HEK293 (cell line): ENCODE measurements around the gene DDX17.
A peak's percentile ranks its signal among the peaks of the same experiment; 100 is the strongest.

Source experiments
- BCL11B ChIP-seq: fragments of 450-650 bp; formaldehyde crosslinking; IDR thresholded peaks from 2 replicates; pipeline ENCODE4 v1.5.1; 2016; ENCODE audit warnings: low read depth, missing biosample characterization, missing genetic modification characterization
- EGR2 ChIP-seq: fragments of 450-650 bp; formaldehyde crosslinking; IDR thresholded peaks from 2 replicates; pipeline ENCODE4 v1.5.1; 2016; ENCODE audit warnings: low read depth, missing biosample characterization, missing genetic modification characterization
- GLI2 ChIP-seq: fragments of 450-650 bp; formaldehyde crosslinking; IDR thresholded peaks from 2 replicates; pipeline ENCODE4; 2017; ENCODE audit warnings: missing biosample characterization, missing genetic modification characterization, low read depth, borderline replicate concordance
- GLIS2 ChIP-seq: fragments of 450-650 bp; formaldehyde crosslinking; IDR thresholded peaks from 2 replicates; pipeline ENCODE4 v1.5.1; 2016; ENCODE audit warnings: missing biosample characterization, missing genetic modification characterization
- HOXC10 ChIP-seq: sonication (generic); formaldehyde crosslinking; IDR thresholded peaks from 2 replicates; pipeline ENCODE4 v1.8.1; 2023; ENCODE audit warnings: mild to moderate bottlenecking, missing genetic modification reagents
- KLF7 ChIP-seq: fragments of 450-650 bp; formaldehyde crosslinking; IDR thresholded peaks from 2 replicates; pipeline ENCODE4 v1.5.1; 2016; ENCODE audit warnings: missing biosample characterization, missing genetic modification characterization, borderline replicate concordance
- KLF8 ChIP-seq: fragments of 450-650 bp; formaldehyde crosslinking; IDR thresholded peaks from 2 replicates; pipeline ENCODE4 v1.5.1; 2016; ENCODE audit warnings: missing biosample characterization, missing genetic modification characterization
- MZF1 ChIP-seq: fragments of 450-650 bp; formaldehyde crosslinking; IDR thresholded peaks from 2 replicates; pipeline ENCODE4 v1.5.1; 2017; ENCODE audit warnings: missing biosample characterization, missing genetic modification characterization, borderline replicate concordance
- SP3 ChIP-seq: fragments of 450-650 bp; formaldehyde crosslinking; IDR thresholded peaks from 2 replicates; pipeline ENCODE4 v1.5.1; 2016; ENCODE audit warnings: missing biosample characterization, missing genetic modification characterization
- ZBTB8A ChIP-seq: fragments of 450-650 bp; formaldehyde crosslinking; IDR thresholded peaks from 2 replicates; pipeline ENCODE4 v1.5.1; 2016; ENCODE audit warnings: missing biosample characterization, missing genetic modification characterization
- ZFP69B ChIP-seq: fragments of 450-650 bp; formaldehyde crosslinking; IDR thresholded peaks from 2 replicates; pipeline ENCODE4 v1.5.1; 2016; ENCODE audit warnings: missing biosample characterization, missing genetic modification characterization
- ZNF24 ChIP-seq: fragments of 450-650 bp; formaldehyde crosslinking; IDR thresholded peaks from 2 replicates; pipeline ENCODE4 v1.5.1; 2016; ENCODE audit warnings: missing biosample characterization, missing genetic modification characterization
- ZNF423 ChIP-seq: fragments of 450-650 bp; formaldehyde crosslinking; IDR thresholded peaks from 2 replicates; pipeline ENCODE4 v1.5.1; 2016; ENCODE audit warnings: missing biosample characterization, missing genetic modification characterization
- ZNF548 ChIP-seq: fragments of 450-650 bp; formaldehyde crosslinking; IDR thresholded peaks from 2 replicates; pipeline ENCODE4 v1.5.1; 2016; ENCODE audit warnings: missing biosample characterization, missing genetic modification characterization
- ZNF549 ChIP-seq: fragments of 450-650 bp; IDR thresholded peaks from 2 replicates; pipeline ENCODE4 v1.5.1; 2018; ENCODE audit warnings: missing biosample characterization, missing genetic modification characterization, mild to moderate bottlenecking, inconsistent platforms, moderate library complexity
- ZNF610 ChIP-seq: fragments of 450-650 bp; formaldehyde crosslinking; IDR thresholded peaks from 2 replicates; pipeline ENCODE4 v1.5.1; 2016; ENCODE audit warnings: missing biosample characterization, missing genetic modification characterization, borderline replicate concordance
- ZNF626 ChIP-seq: fragments of 450-650 bp; sonication (Bioruptor Pico); formaldehyde crosslinking; IDR thresholded peaks from 2 replicates; pipeline ENCODE4 v1.5.1; 2018; ENCODE audit warnings: missing biosample characterization, missing genetic modification characterization, inconsistent platforms
- ZNF629 ChIP-seq: fragments of 450-650 bp; formaldehyde crosslinking; IDR thresholded peaks from 2 replicates; pipeline ENCODE4 v1.5.1; 2017; ENCODE audit warnings: missing biosample characterization, missing genetic modification characterization
- ZSCAN30 ChIP-seq: fragments of 450-650 bp; IDR thresholded peaks from 2 replicates; pipeline ENCODE4 v1.5.1; 2018; ENCODE audit warnings: missing biosample characterization, mild to moderate bottlenecking, missing genetic modification characterization, moderate library complexity
- TF ChIP-seq, protein P1 (sequence below): fragments of 450-650 bp; formaldehyde crosslinking; IDR thresholded peaks from 2 replicates; pipeline ENCODE4 v1.5.1; 2016; ENCODE audit warnings: missing biosample characterization, missing genetic modification characterization
- TF ChIP-seq, protein P2 (sequence below): fragments of 450-650 bp; formaldehyde crosslinking; IDR thresholded peaks from 2 replicates; pipeline ENCODE4 v1.5.1; 2016; ENCODE audit warnings: missing biosample characterization, missing genetic modification characterization
- TF ChIP-seq, protein P3 (sequence below): fragments of 450-650 bp; formaldehyde crosslinking; IDR thresholded peaks from 2 replicates; pipeline ENCODE4 v1.5.1; 2016; ENCODE audit warnings: missing biosample characterization, missing genetic modification characterization
- TF ChIP-seq, protein P4 (sequence below): fragments of 450-650 bp; formaldehyde crosslinking; IDR thresholded peaks from 2 replicates; pipeline ENCODE4 v1.5.1; 2016; ENCODE audit warnings: missing biosample characterization, missing genetic modification characterization
- TF ChIP-seq, protein P5 (sequence below): fragments of 450-650 bp; formaldehyde crosslinking; IDR thresholded peaks from 2 replicates; pipeline ENCODE4 v1.5.1; 2016; ENCODE audit warnings: missing biosample characterization, missing genetic modification characterization
- TF ChIP-seq, protein P6 (sequence below): fragments of 450-650 bp; formaldehyde crosslinking; IDR thresholded peaks from 2 replicates; pipeline ENCODE4 v1.5.1; 2016; ENCODE audit warnings: missing biosample characterization, missing genetic modification characterization

The DDX17 gene

DNA sequence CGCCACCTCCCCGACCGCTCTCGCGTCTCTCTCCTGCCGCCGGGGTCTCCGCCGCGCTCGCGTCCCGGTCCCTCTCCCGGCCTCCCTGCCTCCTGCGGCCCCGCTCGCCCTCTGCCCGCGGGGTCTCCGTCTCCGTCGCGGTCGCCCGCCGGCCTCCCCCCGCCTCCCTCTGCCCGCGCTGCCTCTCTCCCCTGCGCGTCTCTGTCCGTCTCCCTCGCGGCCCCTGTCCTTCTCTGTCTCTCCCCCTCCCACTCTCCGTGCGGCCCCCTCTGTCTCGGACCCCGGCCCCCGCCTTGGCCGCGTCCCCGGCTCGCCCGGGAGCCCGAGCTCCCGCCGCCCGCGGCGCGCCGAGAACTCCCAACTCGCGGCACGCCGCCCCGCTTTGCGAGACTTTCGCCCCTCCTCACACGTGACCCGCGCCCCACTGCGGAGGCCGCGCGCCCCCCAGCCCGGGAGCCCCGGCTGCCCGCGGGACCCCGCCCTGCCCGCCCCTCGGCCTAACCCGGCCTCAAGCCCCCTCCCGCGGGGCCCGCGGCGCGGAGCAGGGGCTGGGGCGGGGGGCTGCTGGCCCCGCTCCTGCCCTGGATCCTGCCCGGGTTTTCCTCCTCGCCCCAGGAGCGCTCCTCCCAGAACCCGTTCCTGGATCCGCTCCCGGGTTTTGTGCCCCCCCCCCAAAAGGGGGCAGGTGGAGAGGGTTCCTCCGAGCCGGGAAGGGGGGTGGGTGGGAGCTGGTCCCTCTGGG lies 50.4 kb downstream of the DDX17 start (continued):
- TF ChIP-seq, protein P1, sequence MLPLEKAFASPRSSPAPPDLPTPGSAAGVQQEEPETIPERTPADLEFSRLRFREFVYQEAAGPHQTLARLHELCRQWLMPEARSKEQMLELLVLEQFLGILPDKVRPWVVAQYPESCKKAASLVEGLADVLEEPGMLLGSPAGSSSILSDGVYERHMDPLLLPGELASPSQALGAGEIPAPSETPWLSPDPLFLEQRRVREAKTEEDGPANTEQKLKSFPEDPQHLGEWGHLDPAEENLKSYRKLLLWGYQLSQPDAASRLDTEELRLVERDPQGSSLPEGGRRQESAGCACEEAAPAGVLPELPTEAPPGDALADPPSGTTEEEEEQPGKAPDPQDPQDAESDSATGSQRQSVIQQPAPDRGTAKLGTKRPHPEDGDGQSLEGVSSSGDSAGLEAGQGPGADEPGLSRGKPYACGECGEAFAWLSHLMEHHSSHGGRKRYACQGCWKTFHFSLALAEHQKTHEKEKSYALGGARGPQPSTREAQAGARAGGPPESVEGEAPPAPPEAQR (tag by site-specific recombination): 0 out of 2 replicates have a peak, but pooled peaks have one; percentile 34
- TF ChIP-seq ZNF626 (no peak), KLF7 (tag by site-specific recombination) (0 out of 2 replicates have a peak, but pooled peaks have one; percentile 61), ZNF24 (tag by site-specific recombination) (no peak), ZNF549 (no peak), ZNF423 (no peak), GLI2 (tag by site-specific recombination) (no peak), ZSCAN30 (tag by site-specific recombination) (peak; percentile 84), BCL11B (tag by site-specific recombination) (peak; percentile 25; the same call in 1 of the 2 replicates), KLF8 (tag by site-specific recombination) (peak; percentile 80), ZFP69B (no peak), ZNF610 (tag by site-specific recombination) (no peak), ZBTB8A (tag by site-specific recombination) (peak; percentile 72), MZF1 (tag by site-specific recombination) (no peak), ZNF548 (tag by site-specific recombination) (no peak), EGR2 (tag by site-specific recombination) (peak; percentile 39; the same call in 1 of the 2 replicates), GLIS2 (tag by site-specific recombination) (no peak), SP3 (tag by site-specific recombination) (peak; percentile 67), ZNF629 (no peak), HOXC10 (CRISPR knock-in tag) (no peak)
- TF ChIP-seq, protein P2, sequence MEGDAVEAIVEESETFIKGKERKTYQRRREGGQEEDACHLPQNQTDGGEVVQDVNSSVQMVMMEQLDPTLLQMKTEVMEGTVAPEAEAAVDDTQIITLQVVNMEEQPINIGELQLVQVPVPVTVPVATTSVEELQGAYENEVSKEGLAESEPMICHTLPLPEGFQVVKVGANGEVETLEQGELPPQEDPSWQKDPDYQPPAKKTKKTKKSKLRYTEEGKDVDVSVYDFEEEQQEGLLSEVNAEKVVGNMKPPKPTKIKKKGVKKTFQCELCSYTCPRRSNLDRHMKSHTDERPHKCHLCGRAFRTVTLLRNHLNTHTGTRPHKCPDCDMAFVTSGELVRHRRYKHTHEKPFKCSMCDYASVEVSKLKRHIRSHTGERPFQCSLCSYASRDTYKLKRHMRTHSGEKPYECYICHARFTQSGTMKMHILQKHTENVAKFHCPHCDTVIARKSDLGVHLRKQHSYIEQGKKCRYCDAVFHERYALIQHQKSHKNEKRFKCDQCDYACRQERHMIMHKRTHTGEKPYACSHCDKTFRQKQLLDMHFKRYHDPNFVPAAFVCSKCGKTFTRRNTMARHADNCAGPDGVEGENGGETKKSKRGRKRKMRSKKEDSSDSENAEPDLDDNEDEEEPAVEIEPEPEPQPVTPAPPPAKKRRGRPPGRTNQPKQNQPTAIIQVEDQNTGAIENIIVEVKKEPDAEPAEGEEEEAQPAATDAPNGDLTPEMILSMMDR (tag by site-specific recombination): no peak
- TF ChIP-seq, protein P3, sequence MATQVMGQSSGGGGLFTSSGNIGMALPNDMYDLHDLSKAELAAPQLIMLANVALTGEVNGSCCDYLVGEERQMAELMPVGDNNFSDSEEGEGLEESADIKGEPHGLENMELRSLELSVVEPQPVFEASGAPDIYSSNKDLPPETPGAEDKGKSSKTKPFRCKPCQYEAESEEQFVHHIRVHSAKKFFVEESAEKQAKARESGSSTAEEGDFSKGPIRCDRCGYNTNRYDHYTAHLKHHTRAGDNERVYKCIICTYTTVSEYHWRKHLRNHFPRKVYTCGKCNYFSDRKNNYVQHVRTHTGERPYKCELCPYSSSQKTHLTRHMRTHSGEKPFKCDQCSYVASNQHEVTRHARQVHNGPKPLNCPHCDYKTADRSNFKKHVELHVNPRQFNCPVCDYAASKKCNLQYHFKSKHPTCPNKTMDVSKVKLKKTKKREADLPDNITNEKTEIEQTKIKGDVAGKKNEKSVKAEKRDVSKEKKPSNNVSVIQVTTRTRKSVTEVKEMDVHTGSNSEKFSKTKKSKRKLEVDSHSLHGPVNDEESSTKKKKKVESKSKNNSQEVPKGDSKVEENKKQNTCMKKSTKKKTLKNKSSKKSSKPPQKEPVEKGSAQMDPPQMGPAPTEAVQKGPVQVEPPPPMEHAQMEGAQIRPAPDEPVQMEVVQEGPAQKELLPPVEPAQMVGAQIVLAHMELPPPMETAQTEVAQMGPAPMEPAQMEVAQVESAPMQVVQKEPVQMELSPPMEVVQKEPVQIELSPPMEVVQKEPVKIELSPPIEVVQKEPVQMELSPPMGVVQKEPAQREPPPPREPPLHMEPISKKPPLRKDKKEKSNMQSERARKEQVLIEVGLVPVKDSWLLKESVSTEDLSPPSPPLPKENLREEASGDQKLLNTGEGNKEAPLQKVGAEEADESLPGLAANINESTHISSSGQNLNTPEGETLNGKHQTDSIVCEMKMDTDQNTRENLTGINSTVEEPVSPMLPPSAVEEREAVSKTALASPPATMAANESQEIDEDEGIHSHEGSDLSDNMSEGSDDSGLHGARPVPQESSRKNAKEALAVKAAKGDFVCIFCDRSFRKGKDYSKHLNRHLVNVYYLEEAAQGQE (tag by site-specific recombination): no peak
- TF ChIP-seq, protein P4, sequence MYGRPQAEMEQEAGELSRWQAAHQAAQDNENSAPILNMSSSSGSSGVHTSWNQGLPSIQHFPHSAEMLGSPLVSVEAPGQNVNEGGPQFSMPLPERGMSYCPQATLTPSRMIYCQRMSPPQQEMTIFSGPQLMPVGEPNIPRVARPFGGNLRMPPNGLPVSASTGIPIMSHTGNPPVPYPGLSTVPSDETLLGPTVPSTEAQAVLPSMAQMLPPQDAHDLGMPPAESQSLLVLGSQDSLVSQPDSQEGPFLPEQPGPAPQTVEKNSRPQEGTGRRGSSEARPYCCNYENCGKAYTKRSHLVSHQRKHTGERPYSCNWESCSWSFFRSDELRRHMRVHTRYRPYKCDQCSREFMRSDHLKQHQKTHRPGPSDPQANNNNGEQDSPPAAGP (tag by site-specific recombination): peak; percentile 51
- TF ChIP-seq, protein P5, sequence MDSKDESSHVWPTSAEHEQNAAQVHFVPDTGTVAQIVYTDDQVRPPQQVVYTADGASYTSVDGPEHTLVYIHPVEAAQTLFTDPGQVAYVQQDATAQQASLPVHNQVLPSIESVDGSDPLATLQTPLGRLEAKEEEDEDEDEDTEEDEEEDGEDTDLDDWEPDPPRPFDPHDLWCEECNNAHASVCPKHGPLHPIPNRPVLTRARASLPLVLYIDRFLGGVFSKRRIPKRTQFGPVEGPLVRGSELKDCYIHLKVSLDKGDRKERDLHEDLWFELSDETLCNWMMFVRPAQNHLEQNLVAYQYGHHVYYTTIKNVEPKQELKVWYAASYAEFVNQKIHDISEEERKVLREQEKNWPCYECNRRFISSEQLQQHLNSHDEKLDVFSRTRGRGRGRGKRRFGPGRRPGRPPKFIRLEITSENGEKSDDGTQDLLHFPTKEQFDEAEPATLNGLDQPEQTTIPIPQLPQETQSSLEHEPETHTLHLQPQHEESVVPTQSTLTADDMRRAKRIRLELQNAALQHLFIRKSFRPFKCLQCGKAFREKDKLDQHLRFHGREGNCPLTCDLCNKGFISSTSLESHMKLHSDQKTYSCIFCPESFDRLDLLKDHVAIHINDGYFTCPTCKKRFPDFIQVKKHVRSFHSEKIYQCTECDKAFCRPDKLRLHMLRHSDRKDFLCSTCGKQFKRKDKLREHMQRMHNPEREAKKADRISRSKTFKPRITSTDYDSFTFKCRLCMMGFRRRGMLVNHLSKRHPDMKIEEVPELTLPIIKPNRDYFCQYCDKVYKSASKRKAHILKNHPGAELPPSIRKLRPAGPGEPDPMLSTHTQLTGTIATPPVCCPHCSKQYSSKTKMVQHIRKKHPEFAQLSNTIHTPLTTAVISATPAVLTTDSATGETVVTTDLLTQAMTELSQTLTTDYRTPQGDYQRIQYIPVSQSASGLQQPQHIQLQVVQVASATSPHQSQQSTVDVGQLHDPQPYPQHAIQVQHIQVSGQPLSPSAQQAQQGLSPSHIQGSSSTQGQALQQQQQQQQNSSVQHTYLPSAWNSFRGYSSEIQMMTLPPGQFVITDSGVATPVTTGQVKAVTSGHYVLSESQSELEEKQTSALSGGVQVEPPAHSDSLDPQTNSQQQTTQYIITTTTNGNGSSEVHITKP (tag by site-specific recombination): peak; percentile 39; the same call in 1 of the 2 replicates
- TF ChIP-seq, protein P6, sequence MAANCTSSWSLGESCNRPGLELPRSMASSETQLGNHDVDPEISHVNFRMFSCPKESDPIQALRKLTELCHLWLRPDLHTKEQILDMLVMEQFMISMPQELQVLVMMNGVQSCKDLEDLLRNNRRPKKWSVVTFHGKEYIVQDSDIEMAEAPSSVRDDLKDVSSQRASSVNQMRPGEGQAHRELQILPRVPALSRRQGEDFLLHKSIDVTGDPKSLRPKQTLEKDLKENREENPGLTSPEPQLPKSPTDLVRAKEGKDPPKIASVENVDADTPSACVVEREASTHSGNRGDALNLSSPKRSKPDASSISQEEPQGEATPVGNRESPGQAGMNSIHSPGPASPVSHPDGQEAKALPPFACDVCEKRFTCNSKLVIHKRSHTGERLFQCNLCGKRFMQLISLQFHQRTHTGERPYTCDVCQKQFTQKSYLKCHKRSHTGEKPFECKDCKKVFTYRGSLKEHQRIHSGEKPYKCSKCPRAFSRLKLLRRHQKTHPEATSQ (tag by site-specific recombination): 0 out of 2 replicates have a peak, but pooled peaks have one; percentile 23
